GM12878 (cell line): Measurements from ENCODE around the gene WDFY3.

Experiments
- CBFB ChIP-seq: IDR thresholded peaks from 2 replicates; pipeline ENCODE4 v1.6.1; 2016; ENCODE audit warnings: antibody characterized with exemption, low read depth
- HDAC2 ChIP-seq: fragments of 200-600 bp; sonication (generic); IDR thresholded peaks from 2 replicates; pipeline ENCODE4 v1.6.1; 2017
- POLR2A ChIP-seq: IDR thresholded peaks from 2 replicates; pipeline ENCODE4 v1.6.1; 2011; ENCODE audit warnings: low read depth, mild to moderate bottlenecking, low read length
- TF ChIP-seq, protein P1 (sequence below): IDR thresholded peaks from 2 replicates; pipeline ENCODE4 v1.6.1; 2011; ENCODE audit warnings: low read depth, low read length, improper control_type of control experiment, borderline replicate concordance
- TF ChIP-seq, protein P2 (sequence below), 3 experiments: IDR thresholded peaks in 2 of 3; conservative IDR thresholded peaks in 1 of 3; 2 replicates each; pipeline ENCODE4 v1.5.1; 2011; ENCODE audit warnings: low read depth in 3 of 3, low read length in 3 of 3, mild to moderate bottlenecking in 3 of 3, control low read depth in 2 of 3, moderate library complexity in 2 of 3, inconsistent platforms in 1 of 3, mixed read lengths in 1 of 3; ENCODE audit not compliant: control insufficient read depth in 2 of 3, insufficient read depth in 1 of 3; ENCODE audit errors: extremely low read depth in 1 of 3

DNA sequence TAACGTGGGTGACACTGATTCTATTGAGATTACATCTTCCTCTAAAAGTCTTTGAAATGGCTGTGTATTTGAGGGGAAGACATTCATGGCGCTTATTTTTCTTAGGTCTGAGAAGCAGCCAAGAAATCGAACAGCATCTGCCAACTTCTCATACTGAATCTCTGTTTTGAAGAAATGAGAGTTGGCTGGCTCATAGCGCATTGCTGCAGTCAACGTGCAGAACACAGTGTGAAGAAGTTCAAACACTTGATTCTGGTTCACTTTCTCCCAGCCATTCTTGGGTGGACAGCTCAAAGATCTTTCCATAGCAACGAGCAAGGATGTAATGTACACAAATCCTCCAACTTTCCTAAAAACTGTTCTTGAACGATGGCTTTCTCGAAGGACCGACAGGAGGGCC, 156.5 kb downstream of the WDFY3 start:
- TF ChIP-seq POLR2A = no peak
- no peak for TF ChIP-seq HDAC2
- TF ChIP-seq, protein P1, sequence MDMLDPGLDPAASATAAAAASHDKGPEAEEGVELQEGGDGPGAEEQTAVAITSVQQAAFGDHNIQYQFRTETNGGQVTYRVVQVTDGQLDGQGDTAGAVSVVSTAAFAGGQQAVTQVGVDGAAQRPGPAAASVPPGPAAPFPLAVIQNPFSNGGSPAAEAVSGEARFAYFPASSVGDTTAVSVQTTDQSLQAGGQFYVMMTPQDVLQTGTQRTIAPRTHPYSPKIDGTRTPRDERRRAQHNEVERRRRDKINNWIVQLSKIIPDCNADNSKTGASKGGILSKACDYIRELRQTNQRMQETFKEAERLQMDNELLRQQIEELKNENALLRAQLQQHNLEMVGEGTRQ = no peak
- TF ChIP-seq, protein P2, sequence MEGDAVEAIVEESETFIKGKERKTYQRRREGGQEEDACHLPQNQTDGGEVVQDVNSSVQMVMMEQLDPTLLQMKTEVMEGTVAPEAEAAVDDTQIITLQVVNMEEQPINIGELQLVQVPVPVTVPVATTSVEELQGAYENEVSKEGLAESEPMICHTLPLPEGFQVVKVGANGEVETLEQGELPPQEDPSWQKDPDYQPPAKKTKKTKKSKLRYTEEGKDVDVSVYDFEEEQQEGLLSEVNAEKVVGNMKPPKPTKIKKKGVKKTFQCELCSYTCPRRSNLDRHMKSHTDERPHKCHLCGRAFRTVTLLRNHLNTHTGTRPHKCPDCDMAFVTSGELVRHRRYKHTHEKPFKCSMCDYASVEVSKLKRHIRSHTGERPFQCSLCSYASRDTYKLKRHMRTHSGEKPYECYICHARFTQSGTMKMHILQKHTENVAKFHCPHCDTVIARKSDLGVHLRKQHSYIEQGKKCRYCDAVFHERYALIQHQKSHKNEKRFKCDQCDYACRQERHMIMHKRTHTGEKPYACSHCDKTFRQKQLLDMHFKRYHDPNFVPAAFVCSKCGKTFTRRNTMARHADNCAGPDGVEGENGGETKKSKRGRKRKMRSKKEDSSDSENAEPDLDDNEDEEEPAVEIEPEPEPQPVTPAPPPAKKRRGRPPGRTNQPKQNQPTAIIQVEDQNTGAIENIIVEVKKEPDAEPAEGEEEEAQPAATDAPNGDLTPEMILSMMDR (IDR thresholded peaks at IDR 0.05 in 2 of 3, conservative IDR thresholded peaks at IDR 0.05 in 1 of 3; ENCODE audit: control insufficient read depth in 2 of 3, extremely low read depth in 1 of 3, insufficient read depth in 1 of 3, low read depth in 3 of 3, low read length in 3 of 3) = no peak
- no peak for TF ChIP-seq CBFB
